ENCODE results near the gene NADK2. TPM values are rescaled to one million over a fixed set of nuclear protein-coding genes. Genes with fewer than 3 reads are reported as not detected.

Gene NADK2
- total RNA-seq, 1 donor from 2014 or later = 39.4 TPM

GRCh38 chr5:36177715-36178523, 63.8 kb downstream of the NADK2 start:
- ATAC-seq (no peak), DNase-seq (ENCODE audit: missing footprints) (no peak)
- intact Hi-C loops (cut with DNase I) = loop anchor here (5.0 to 10.0 kb wide), 2 partner anchors 124 to 517 kb away; partner anchors contain the start of gene RANBP3L

DNA sequence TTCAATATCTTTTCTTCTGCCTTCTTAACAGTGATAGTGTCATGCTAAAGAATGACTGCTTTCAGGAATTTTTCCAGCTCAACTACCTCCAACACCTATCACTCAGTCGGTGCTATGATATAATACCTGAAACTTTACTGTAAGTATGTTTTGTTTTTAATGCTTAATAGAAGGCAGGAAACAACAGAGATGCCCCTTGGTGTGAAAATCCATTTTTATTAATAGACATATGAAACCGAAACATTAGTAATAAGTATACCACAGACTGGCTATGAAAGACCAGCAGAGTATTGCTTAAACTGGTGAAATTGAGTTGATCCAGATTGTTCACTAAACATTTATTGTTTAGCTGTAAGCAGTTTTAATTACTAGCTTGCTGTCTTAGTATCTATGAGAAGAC, 64.6 kb downstream of the NADK2 start:
- intact Hi-C loops (cut with DNase I) = loop anchor here (5.0 to 10.0 kb wide), 2 partner anchors 125 to 518 kb away; partner anchors contain the start of gene RANBP3L
- no peak for ATAC-seq
- no peak for DNase-seq (ENCODE audit: missing footprints)

GRCh38 chr5:36175043-36175442, 66.7 kb downstream of the NADK2 start:
- intact Hi-C loops (cut with DNase I) = loop anchor here (5.0 to 10.0 kb wide), 2 partner anchors 127 to 520 kb away; partner anchors contain the start of gene RANBP3L
- ATAC-seq (no peak), DNase-seq (ENCODE audit: missing footprints) (no peak)

DNA sequence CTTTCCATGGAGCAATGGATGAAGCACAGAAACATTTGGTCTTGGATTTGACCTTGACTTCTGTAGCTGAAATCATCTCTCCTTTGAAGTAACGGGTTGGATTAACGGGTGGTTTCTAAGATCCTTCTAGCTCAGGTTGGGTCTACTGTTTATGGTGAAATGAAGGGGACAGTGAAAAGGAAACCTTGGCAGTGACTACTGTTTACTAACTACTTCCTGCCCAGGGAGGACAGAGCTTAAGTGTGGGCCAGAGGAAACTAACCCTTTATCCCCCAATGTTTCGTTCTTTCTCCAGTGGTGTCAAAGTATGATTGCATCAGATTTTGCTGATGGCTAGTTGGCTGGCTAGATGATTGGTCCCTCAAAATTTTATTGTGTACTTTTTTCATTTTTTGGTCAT, 67.6 kb downstream of the NADK2 start:
- DNase-seq (ENCODE audit: missing footprints) = no peak
- intact Hi-C loops (cut with DNase I) = loop anchor here (10.0 kb wide), 1 partner anchor 521 kb away; no protein-coding TSS in a partner anchor
- no peak for ATAC-seq

GRCh38 chr5:36173426-36173825, 68.3 kb downstream of the NADK2 start:
- intact Hi-C loops (cut with DNase I) = loop anchor here (10.0 kb wide), 1 partner anchor 521 kb away; no protein-coding TSS in a partner anchor
- no peak for DNase-seq (ENCODE audit: missing footprints)
- ATAC-seq = no peak

DNA sequence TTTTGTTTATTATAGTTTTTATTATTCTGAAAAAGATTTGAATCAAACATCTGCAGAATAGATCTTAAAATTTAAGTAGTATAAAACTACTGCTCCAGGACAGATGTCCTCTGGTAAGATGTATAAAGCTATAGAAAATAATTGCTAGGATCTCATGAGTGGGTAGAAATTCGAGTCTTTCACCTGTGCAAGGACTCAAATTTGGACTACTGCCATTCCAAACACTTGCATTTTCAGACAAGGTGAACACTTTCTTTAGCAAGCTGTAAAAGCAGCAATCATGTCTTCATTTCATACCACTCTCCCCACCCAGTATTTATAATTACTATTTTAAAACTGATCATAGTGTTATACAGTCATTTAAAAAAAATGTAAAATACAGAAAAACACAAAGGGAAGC, 69.1 kb downstream of the NADK2 start:
- intact Hi-C loops (cut with DNase I) = loop anchor here (10.0 kb wide), 1 partner anchor 522 kb away; no protein-coding TSS in a partner anchor
- DNase-seq (ENCODE audit: missing footprints) (no peak), ATAC-seq (no peak)

DNA sequence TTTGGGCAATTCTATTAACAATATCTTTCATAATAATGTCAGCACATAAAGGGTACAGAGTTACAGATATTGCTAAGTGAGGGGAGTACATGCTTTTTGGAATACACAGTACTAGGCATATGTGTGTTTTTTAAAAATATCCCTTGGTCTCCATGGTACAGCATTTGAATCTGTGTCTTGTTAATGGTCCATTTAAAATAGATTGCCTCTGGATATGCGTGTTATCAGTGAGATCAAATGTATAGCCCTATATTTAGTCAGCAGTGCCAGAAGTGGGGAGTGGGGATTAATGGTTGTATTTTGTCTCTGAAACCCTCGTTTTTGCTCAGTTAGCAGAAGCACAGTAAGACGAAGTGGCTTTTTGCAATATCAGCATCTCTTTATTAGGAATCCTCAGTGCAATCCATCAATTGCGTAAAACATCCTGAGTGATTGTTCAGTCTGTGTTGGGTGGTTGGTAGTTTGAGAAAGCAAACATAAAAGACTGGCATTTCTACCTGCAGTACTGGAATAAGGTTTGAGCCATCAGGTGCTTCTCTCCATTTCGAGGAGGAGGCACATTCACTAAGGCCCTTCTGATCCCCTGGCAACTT, 70.8 kb downstream of the NADK2 start:
- no peak for ATAC-seq
- intact Hi-C loops (cut with DNase I) = loop anchor here (10.0 kb wide), 1 partner anchor 524 kb away; no protein-coding TSS in a partner anchor
- DNase-seq (ENCODE audit: missing footprints) = no peak

DNA sequence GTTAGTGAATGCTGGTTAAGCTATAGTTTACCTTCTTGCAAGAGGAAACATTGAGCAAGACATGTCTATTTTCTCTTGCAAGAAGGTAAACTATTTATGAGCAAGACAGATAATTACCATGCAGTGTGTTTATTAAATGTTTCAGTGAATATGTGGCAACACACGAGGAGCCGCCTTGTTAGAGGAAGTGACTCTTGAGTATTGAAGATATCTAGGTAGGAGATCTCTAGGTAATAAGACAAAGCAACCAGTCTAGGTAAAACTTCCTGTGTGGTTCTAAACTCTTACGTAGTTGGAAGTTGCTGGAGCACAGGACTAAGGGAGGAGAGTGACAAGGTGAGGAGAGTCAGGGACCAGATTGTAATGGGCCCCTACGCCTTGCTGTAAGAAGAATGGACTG, 73.0 kb downstream of the NADK2 start:
- DNase-seq (ENCODE audit: missing footprints) (no peak), ATAC-seq (no peak)
- intact Hi-C loops (cut with DNase I) = no loop called here

- intact Hi-C loops (cut with DNase I) = no loop called here
- DNase-seq (ENCODE audit: missing footprints) (no peak), ATAC-seq (no peak)
Measured at GRCh38 chr5:36164461-36164860, 77.3 kb downstream of the NADK2 start.

GRCh38 chr5:36162810-36163486, 78.8 kb downstream of the NADK2 start:
- intact Hi-C loops (cut with DNase I) = no loop called here
- DNase-seq (ENCODE audit: missing footprints) (no peak), ATAC-seq (no peak)

- intact Hi-C loops (cut with DNase I) = no loop called here
- ATAC-seq = no peak
- DNase-seq (ENCODE audit: missing footprints) = no peak
Measured at GRCh38 chr5:36161361-36161760, 80.4 kb downstream of the NADK2 start.

GRCh38 chr5:36160617-36161016, 81.1 kb downstream of the NADK2 start:
- intact Hi-C loops (cut with DNase I) = no loop called here
- DNase-seq (ENCODE audit: missing footprints) (no peak), ATAC-seq (no peak)

DNA sequence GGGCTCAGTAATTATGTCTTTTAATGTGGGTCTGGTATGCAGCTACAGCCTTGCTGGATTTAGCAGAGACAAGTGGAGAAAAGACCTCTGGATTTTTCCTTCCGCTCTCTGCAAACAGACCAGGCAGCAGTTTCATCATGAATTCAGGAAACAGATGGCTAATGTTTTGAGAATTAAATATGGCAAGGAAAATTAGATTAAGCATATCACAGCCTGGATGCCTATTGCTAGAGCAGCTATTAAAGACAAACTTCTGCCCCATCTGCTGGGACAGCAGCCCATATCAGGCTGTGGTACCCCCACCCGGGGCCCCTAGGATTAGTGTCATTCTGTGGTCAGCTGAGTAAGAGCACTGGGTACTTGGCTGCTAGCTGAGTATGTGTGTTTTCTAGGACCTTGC, 83.6 kb downstream of the NADK2 start:
- no peak for DNase-seq (ENCODE audit: missing footprints)
- no peak for ATAC-seq
- intact Hi-C loops (cut with DNase I) = no loop called here

GRCh38 chr5:36156619-36157018, 85.1 kb downstream of the NADK2 start:
- intact Hi-C loops (cut with DNase I) = no loop called here
- ATAC-seq = no peak
- DNase-seq (ENCODE audit: missing footprints) = no peak

GRCh38 chr5:36156121-36156601, 85.6 kb downstream of the NADK2 start:
- ATAC-seq = no peak
- intact Hi-C loops (cut with DNase I) = no loop called here
- DNase-seq (ENCODE audit: missing footprints) = no peak

DNA sequence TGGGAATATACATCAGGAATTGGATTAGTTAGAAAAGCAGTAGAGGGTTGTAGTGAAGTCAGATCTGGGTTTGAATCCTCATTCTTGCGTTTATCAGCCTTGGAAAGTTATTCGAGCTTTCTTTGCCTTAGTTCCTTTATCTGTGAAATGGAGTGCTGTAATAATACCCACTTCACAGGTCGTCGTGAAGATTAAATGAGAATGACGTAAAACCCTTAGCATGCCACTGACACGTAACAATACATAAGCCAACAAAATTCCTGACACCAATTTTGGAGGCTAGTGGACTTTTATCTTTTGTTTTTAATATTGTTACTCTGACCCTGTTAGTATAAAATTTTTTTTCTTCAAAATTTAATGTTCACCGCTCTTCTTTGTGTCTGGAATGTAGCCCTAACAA, 86.4 kb downstream of the NADK2 start:
- ATAC-seq (no peak), DNase-seq (ENCODE audit: missing footprints) (no peak)
- intact Hi-C loops (cut with DNase I) = no loop called here

- no peak for DNase-seq (ENCODE audit: missing footprints)
- ATAC-seq = no peak
- intact Hi-C loops (cut with DNase I) = loop anchor here (5.0 kb wide), 1 partner anchor 89 kb away; the partner anchor contains the start of gene NADK2
Measured at GRCh38 chr5:36153726-36154125, 88.0 kb downstream of the NADK2 start.

- ATAC-seq (no peak), DNase-seq (ENCODE audit: missing footprints) (no peak)
- intact Hi-C loops (cut with DNase I) = loop anchor here (5.0 kb wide), 1 partner anchor 89 kb away; the partner anchor contains the start of gene NADK2
Measured at GRCh38 chr5:36153298-36153677, 88.4 kb downstream of the NADK2 start.

All from Right ventricle myocardium inferior (tissue), 1 donor.